HEK293 (cell line): Measurements from ENCODE around the gene HGD.

Experiments used
- CTCF ChIA-PET: fragments of 350-600 bp; formaldehyde crosslinking; extraction: SDS; loops from one replicate; lab custom pipeline; 2021; ENCODE audit warnings: antibody characterized with exemption; lab: Yijun Ruan, JAX
- POLR2A ChIA-PET: fragments of 300-600 bp; formaldehyde crosslinking; extraction: SDS; loops from one replicate; lab custom pipeline; 2020; ENCODE audit warnings: antibody characterized with exemption, inconsistent platforms; lab: Yijun Ruan, JAX
- H3K27ac ChIP-seq: fragments of 200-500 bp; sonication (Bioruptor generic); 2 replicates; pipeline ENCODE4 v1.5.1; 2014; ENCODE audit warnings: low read depth, low read length, control low read depth, inconsistent platforms; ENCODE audit errors: extremely low read depth
- H3K36me3 ChIP-seq, 2 experiments: fragments of 200-500 bp in 1 of 2; sonication (Bioruptor generic) in 1 of 2; 1 replicate in 1 of 2; 2 replicates in 1 of 2; pipeline ENCODE4 v1.5.1; 2014 to 2017; ENCODE audit warnings: inconsistent platforms in 2 of 2, low read length in 2 of 2; ENCODE audit not compliant: control insufficient read depth in 2 of 2, insufficient read depth in 1 of 2
- H3K4me1 ChIP-seq: fragments of 200-500 bp; sonication (Bioruptor generic); 2 replicates; pipeline ENCODE4 v1.5.1; 2014; ENCODE audit warnings: mild to moderate bottlenecking, low read length, inconsistent platforms; ENCODE audit not compliant: control insufficient read depth, insufficient read depth
- H3K4me3 ChIP-seq: 2 replicates; pipeline ENCODE4 v1.5.1; 2011; ENCODE audit warnings: low read depth, mild to moderate bottlenecking, control low read depth, low read length, moderate library complexity
- H3K9me3 ChIP-seq: fragments of 200-500 bp; sonication (Bioruptor generic); 2 replicates; pipeline ENCODE4 v1.5.1; 2014; ENCODE audit warnings: low read depth, low read length, inconsistent platforms; ENCODE audit not compliant: control insufficient read depth, insufficient read depth
- ATF2 ChIP-seq: fragments of 450-650 bp; formaldehyde crosslinking; IDR thresholded peaks from 2 replicates; pipeline ENCODE4 v1.5.1; 2016; ENCODE audit warnings: missing biosample characterization, missing genetic modification characterization, low read depth
- GLI4 ChIP-seq: fragments of 450-650 bp; formaldehyde crosslinking; IDR thresholded peaks from 2 replicates; pipeline ENCODE4 v1.5.1; 2016; ENCODE audit warnings: missing biosample characterization, missing genetic modification characterization
- KLF7 ChIP-seq: fragments of 450-650 bp; formaldehyde crosslinking; IDR thresholded peaks from 2 replicates; pipeline ENCODE4 v1.5.1; 2016; ENCODE audit warnings: missing biosample characterization, missing genetic modification characterization, borderline replicate concordance
- TSHZ1 ChIP-seq: fragments of 450-650 bp; formaldehyde crosslinking; IDR thresholded peaks from 2 replicates; pipeline ENCODE4 v1.5.1; 2016; ENCODE audit warnings: missing biosample characterization, missing genetic modification characterization, borderline replicate concordance
- ZBTB11 ChIP-seq: fragments of 450-650 bp; formaldehyde crosslinking; conservative IDR thresholded peaks from 2 replicates; pipeline ENCODE4 v1.5.1; 2016; ENCODE audit warnings: low read depth, missing biosample characterization, missing genetic modification characterization
- ZNF221 ChIP-seq: fragments of 450-650 bp; formaldehyde crosslinking; IDR thresholded peaks from 2 replicates; pipeline ENCODE4 v1.5.1; 2017; ENCODE audit warnings: missing biosample characterization, missing genetic modification characterization, borderline replicate concordance
- ZNF24 ChIP-seq: fragments of 450-650 bp; formaldehyde crosslinking; IDR thresholded peaks from 2 replicates; pipeline ENCODE4 v1.5.1; 2016; ENCODE audit warnings: missing biosample characterization, missing genetic modification characterization
- ZNF488 ChIP-seq: fragments of 450-650 bp; formaldehyde crosslinking; IDR thresholded peaks from 2 replicates; pipeline ENCODE4 v1.5.1; 2016; ENCODE audit warnings: missing biosample characterization, missing genetic modification characterization
- ZNF510 ChIP-seq: fragments of 450-650 bp; formaldehyde crosslinking; IDR thresholded peaks from 2 replicates; pipeline ENCODE4 v1.5.1; 2018; ENCODE audit warnings: mild to moderate bottlenecking, missing genetic modification characterization, missing biosample characterization; ENCODE audit not compliant: insufficient replicate concordance
- ZNF626 ChIP-seq: fragments of 450-650 bp; sonication (Bioruptor Pico); formaldehyde crosslinking; IDR thresholded peaks from 2 replicates; pipeline ENCODE4 v1.5.1; 2018; ENCODE audit warnings: missing biosample characterization, missing genetic modification characterization, inconsistent platforms

HGD gene

GRCh38 chr3:120604382-120604781 is 77.7 kb downstream of the HGD start:
- Histone ChIP-seq H3K4me3 (no peak overlapping the region), H3K36me3 (peaks cover 8 to 34% of the 10 kb centered on the region in 2 experiments; a peak in 2 of 3 replicates), H3K9me3 (no peaks in the 10 kb centered on the region), H3K27ac (no peak overlapping the region), H3K4me1 (no peaks in the 10 kb centered on the region)
- POLR2A ChIA-PET: interaction anchor here (0.9 kb wide), 1 partner anchor 8 kb away, joined by 3 read pairs; the partner anchor contains the start of gene NDUFB4
- CTCF ChIA-PET: interaction anchor here (1.3 kb wide), 1 partner anchor 191 kb away, joined by 3 read pairs; no protein-coding TSS in a partner anchor
- TF ChIP-seq ZNF510 (tag by site-specific recombination) (no peak), ZNF221 (tag by site-specific recombination) (no peak), ZBTB11 (no peak)

- Histone ChIP-seq H3K27ac (no peak overlapping the region), H3K36me3 (peaks cover 15 to 51% of the 10 kb centered on the region in 2 experiments), H3K4me3 (no peak overlapping the region), H3K9me3 (no peaks in the 10 kb centered on the region), H3K4me1 (no peaks in the 10 kb centered on the region)
- ChIA-PET CTCF (no interaction called here), POLR2A (no interaction called here)
- TF ChIP-seq KLF7 (no peak), ZNF626 (no peak), ZNF24 (tag by site-specific recombination) (no peak)
These were observed 79.4 kb downstream of the HGD start for GRCh38 chr3:120602682-120603081.

GRCh38 chr3:120601554-120601953 is 80.5 kb downstream of the HGD start:
- ChIA-PET POLR2A (no interaction called here), CTCF (no interaction called here)
- TF ChIP-seq GLI4: no peak
- TF ChIP-seq TSHZ1: no peak
- H3K4me1 ChIP-seq: no peaks in the 10 kb centered on the region
- H3K36me3 ChIP-seq: peaks cover 15 to 56% of the 10 kb centered on the region in 2 experiments
- no peak overlapping the region for H3K27ac ChIP-seq
- H3K9me3 ChIP-seq: no peaks in the 10 kb centered on the region
- H3K4me3 ChIP-seq: no peak overlapping the region

- no peak for TF ChIP-seq ZNF488 (tag by site-specific recombination)
- peak; percentile 40 for TF ChIP-seq ATF2
- H3K4me3 ChIP-seq: no peak overlapping the region
- peaks cover 15 to 56% of the 10 kb centered on the region in 2 experiments for H3K36me3 ChIP-seq
- H3K4me1 ChIP-seq: no peaks in the 10 kb centered on the region
- POLR2A ChIA-PET: interaction anchor here (0.6 kb wide), 1 partner anchor 212 kb away, joined by 6 read pairs; no protein-coding TSS in a partner anchor
- no peaks in the 10 kb centered on the region for H3K9me3 ChIP-seq
- H3K27ac ChIP-seq: no peak overlapping the region
- CTCF ChIA-PET: no interaction called here
These were observed 82.8 kb downstream of the HGD start for GRCh38 chr3:120599211-120599610.
